ENCODE data around the gene KPNB1. TPM values are rescaled to one million over a fixed set of nuclear protein-coding genes. Genes with fewer than 3 reads are reported as not detected.
A peak's percentile ranks its signal among the peaks of the same experiment; 100 is the strongest.

KPNB1 gene
- total RNA-seq, 4 donors from 2014 or later, result 179 to 236 (median 205) TPM

GRCh38 chr17:47620503-47621245, 29.0 kb upstream of the KPNB1 start:
- Histone ChIP-seq H3K27ac (replicated peaks in 1 of 4) (peak overlapping the region; percentile 57 to 78 (median 62)), H3K27me3 (no peaks in the 10 kb centered on the region), H3K4me3 (no peak overlapping the region), H3K9me3 (no peaks in the 10 kb centered on the region), H3K4me1 (peaks cover 13 to 49% (median 48%) of the 10 kb centered on the region in 4 donors), H3K36me3 (peaks cover 24 to 83% (median 46%) of the 10 kb centered on the region in 4 donors)
- WGBS, result 87% methylated on average over 3 of the region's 3 CpGs
- DNase-seq (ENCODE audit: extremely low spot score), result no peak
- no peak for TF ChIP-seq POLR2A (IDR thresholded peaks at IDR 0.05; ENCODE audit: low read depth)
- no peak for TF ChIP-seq POLR2AphosphoS5 (IDR thresholded peaks at IDR 0.05)
- no peak for TF ChIP-seq EP300 (IDR thresholded peaks at IDR 0.05)
- no peak for TF ChIP-seq CTCF (IDR thresholded peaks at IDR 0.05)
- intact Hi-C loops (cut with DNase I), result no loop called here

GRCh38 chr17:47621293-47622179, 28.2 kb upstream of the KPNB1 start:
- intact Hi-C loops (cut with DNase I), result no loop called here
- Histone ChIP-seq H3K36me3 (peaks cover 24 to 76% (median 46%) of the 10 kb centered on the region in 4 donors), H3K4me1 (peaks cover 13 to 52% (median 48%) of the 10 kb centered on the region in 4 donors), H3K9me3 (no peaks in the 10 kb centered on the region), H3K4me3 (no peak overlapping the region), H3K27ac (replicated peaks in 1 of 4) (peak overlapping the region; percentile 57 to 78 (median 62)), H3K27me3 (no peaks in the 10 kb centered on the region)
- 33% methylated on average over 9 of the region's 9 CpGs for WGBS
- DNase-seq (ENCODE audit: extremely low spot score), result no peak
- TF ChIP-seq POLR2AphosphoS5 (IDR thresholded peaks at IDR 0.05) (peak; percentile 47 to 62), POLR2A (IDR thresholded peaks at IDR 0.05; ENCODE audit: low read depth) (no peak), EP300 (IDR thresholded peaks at IDR 0.05) (no peak)

GRCh38 chr17:47622180-47622549, 27.6 kb upstream of the KPNB1 start:
- Histone ChIP-seq H3K9me3 (no peaks in the 10 kb centered on the region), H3K27ac (replicated peaks in 1 of 4) (peak overlapping the region; percentile 57 to 78 (median 62)), H3K36me3 (peaks cover 24 to 70% (median 44%) of the 10 kb centered on the region in 4 donors), H3K4me3 (no peak overlapping the region), H3K4me1 (peaks cover 13 to 58% (median 48%) of the 10 kb centered on the region in 4 donors), H3K27me3 (no peaks in the 10 kb centered on the region)
- WGBS, result 37% methylated on average over 2 of the region's 2 CpGs
- TF ChIP-seq POLR2AphosphoS5 (IDR thresholded peaks at IDR 0.05) (no peak), CTCF (IDR thresholded peaks at IDR 0.05) (no peak), POLR2A (IDR thresholded peaks at IDR 0.05; ENCODE audit: low read depth) (no peak), EP300 (IDR thresholded peaks at IDR 0.05) (no peak)
- intact Hi-C loops (cut with DNase I), result no loop called here
- no peak for DNase-seq (ENCODE audit: extremely low spot score)

- no peaks in the 10 kb centered on the region for H3K9me3 ChIP-seq
- peaks cover 10 to 44% (median 23%) of the 10 kb centered on the region in 4 donors for H3K36me3 ChIP-seq
- H3K4me3 ChIP-seq, result no peak overlapping the region
- peaks cover 13 to 41% (median 33%) of the 10 kb centered on the region in 4 donors for H3K4me1 ChIP-seq
- DNase-seq (ENCODE audit: extremely low spot score), result no peak
- intact Hi-C loops (cut with DNase I), result no loop called here
- no peak for TF ChIP-seq EP300 (IDR thresholded peaks at IDR 0.05)
- no peak for TF ChIP-seq POLR2A (IDR thresholded peaks at IDR 0.05; ENCODE audit: low read depth)
- no peak for TF ChIP-seq CTCF (IDR thresholded peaks at IDR 0.05)
- TF ChIP-seq POLR2AphosphoS5 (IDR thresholded peaks at IDR 0.05), result no peak
- no peak overlapping the region for H3K27ac ChIP-seq (replicated peaks in 1 of 4)
- WGBS, result 52% methylated on average over 1 of the region's 1 CpG
- H3K27me3 ChIP-seq, result no peaks in the 10 kb centered on the region
These were observed 25.0 kb upstream of the KPNB1 start for GRCh38 chr17:47624727-47625068.

- H3K36me3 ChIP-seq, result peaks cover 9 to 27% (median 12%) of the 10 kb centered on the region in 4 donors
- TF ChIP-seq EP300 (IDR thresholded peaks at IDR 0.05), result no peak
- no peak for TF ChIP-seq CTCF (IDR thresholded peaks at IDR 0.05)
- TF ChIP-seq POLR2AphosphoS5 (IDR thresholded peaks at IDR 0.05), result no peak
- no peak for DNase-seq (ENCODE audit: extremely low spot score)
- peaks cover 0 to 16% (median 5%) of the 10 kb centered on the region in 4 donors for H3K4me1 ChIP-seq
- intact Hi-C loops (cut with DNase I), result no loop called here
- H3K27ac ChIP-seq (replicated peaks in 1 of 4), result no peak overlapping the region
- 90% methylated on average over 5 of the region's 8 CpGs for WGBS
- H3K4me3 ChIP-seq, result no peak overlapping the region
- no peaks in the 10 kb centered on the region for H3K27me3 ChIP-seq
- H3K9me3 ChIP-seq, result no peaks in the 10 kb centered on the region
These were observed 21.6 kb upstream of the KPNB1 start for GRCh38 chr17:47628014-47628566.
